BE2C (cell line): ENCODE results near the gene CD99.

Experiments used
- DNase-seq: peaks from one replicate; pipeline ENCODE4 v3.0.0-alpha.2; 2020
- H3K27me3 ChIP-seq: fragments of 250-450 bp; sonication (Bioruptor Pico); 2 replicates; pipeline ENCODE4 v1.5.1; 2020; ENCODE audit warnings: mild to moderate bottlenecking
- H3K36me3 ChIP-seq: fragments of 250-450 bp; sonication (Bioruptor Pico); 2 replicates; pipeline ENCODE4 v1.5.1; 2020; ENCODE audit warnings: mild to moderate bottlenecking
- H3K4me1 ChIP-seq: fragments of 250-450 bp; sonication (Bioruptor Pico); 2 replicates; pipeline ENCODE4 v1.5.1; 2020
- H3K4me3 ChIP-seq: 2 replicates; pipeline ENCODE4 v1.5.1; 2011; ENCODE audit warnings: low read depth, low read length
- H3K9me3 ChIP-seq: fragments of 250-450 bp; sonication (Bioruptor Pico); 2 replicates; pipeline ENCODE4 v1.5.1; 2020
- CTCF ChIP-seq: IDR thresholded peaks from 2 replicates; pipeline ENCODE4 v1.5.1; 2012; ENCODE audit warnings: mild to moderate bottlenecking, low read depth, low read length

The CD99 gene

GRCh38 chrX:2679534-2680485 is 11.3 kb upstream of the CD99 start:
- Histone ChIP-seq H3K36me3 (no peaks in the 10 kb centered on the region), H3K4me3 (no peak overlapping the region), H3K4me1 (no peaks in the 10 kb centered on the region), H3K9me3 (no peaks in the 10 kb centered on the region), H3K27me3 (no peaks in the 10 kb centered on the region)
- TF ChIP-seq CTCF = no peak
- no peak for DNase-seq

GRCh38 chrX:2680486-2681348 is 10.4 kb upstream of the CD99 start:
- Histone ChIP-seq H3K36me3 (no peaks in the 10 kb centered on the region), H3K9me3 (no peaks in the 10 kb centered on the region), H3K4me1 (no peaks in the 10 kb centered on the region), H3K4me3 (no peak overlapping the region), H3K27me3 (no peaks in the 10 kb centered on the region)
- DNase-seq = no peak
- no peak for TF ChIP-seq CTCF

GRCh38 chrX:2682565-2683177 is 8.4 kb upstream of the CD99 start:
- Histone ChIP-seq H3K4me3 (no peak overlapping the region), H3K9me3 (no peaks in the 10 kb centered on the region), H3K4me1 (no peaks in the 10 kb centered on the region), H3K36me3 (no peaks in the 10 kb centered on the region), H3K27me3 (no peaks in the 10 kb centered on the region)
- no peak for TF ChIP-seq CTCF
- DNase-seq = no peak

- H3K4me3 ChIP-seq = no peak overlapping the region
- no peak for TF ChIP-seq CTCF
- H3K9me3 ChIP-seq = no peaks in the 10 kb centered on the region
- no peak for DNase-seq
- H3K27me3 ChIP-seq = no peaks in the 10 kb centered on the region
- no peaks in the 10 kb centered on the region for H3K36me3 ChIP-seq
- H3K4me1 ChIP-seq = no peaks in the 10 kb centered on the region
Observed at GRCh38 chrX:2684256-2684655, 6.8 kb upstream of the CD99 start.

- DNase-seq = no peak
- H3K4me1 ChIP-seq = no peaks in the 10 kb centered on the region
- no peak overlapping the region for H3K4me3 ChIP-seq
Observed at GRCh38 chrX:2685886-2686285, 5.2 kb upstream of the CD99 start.

More at GRCh38 chrX:2685886-2686285, 5.2 kb upstream of the CD99 start:
- H3K36me3 ChIP-seq = no peaks in the 10 kb centered on the region
- H3K27me3 ChIP-seq = no peaks in the 10 kb centered on the region
- no peaks in the 10 kb centered on the region for H3K9me3 ChIP-seq
- no peak for TF ChIP-seq CTCF
